Hematopoietic multipotent progenitor cell treated with erythropoietin and hydrocortisone succinate and interleukin-3 and kit ligand, for 4 days (in vitro differentiated cells): ENCODE data around the gene PLCZ1.
"Not testable (repeated sequence)": the region's sequence is repeated elsewhere in the genome, so short reads cannot be mapped to it uniquely, and the experiment has no call there.

Experiments
- DNase-seq: peaks from one replicate; pipeline ENCODE4 v3.0.0-alpha.2; 2015

Gene PLCZ1, protein sequence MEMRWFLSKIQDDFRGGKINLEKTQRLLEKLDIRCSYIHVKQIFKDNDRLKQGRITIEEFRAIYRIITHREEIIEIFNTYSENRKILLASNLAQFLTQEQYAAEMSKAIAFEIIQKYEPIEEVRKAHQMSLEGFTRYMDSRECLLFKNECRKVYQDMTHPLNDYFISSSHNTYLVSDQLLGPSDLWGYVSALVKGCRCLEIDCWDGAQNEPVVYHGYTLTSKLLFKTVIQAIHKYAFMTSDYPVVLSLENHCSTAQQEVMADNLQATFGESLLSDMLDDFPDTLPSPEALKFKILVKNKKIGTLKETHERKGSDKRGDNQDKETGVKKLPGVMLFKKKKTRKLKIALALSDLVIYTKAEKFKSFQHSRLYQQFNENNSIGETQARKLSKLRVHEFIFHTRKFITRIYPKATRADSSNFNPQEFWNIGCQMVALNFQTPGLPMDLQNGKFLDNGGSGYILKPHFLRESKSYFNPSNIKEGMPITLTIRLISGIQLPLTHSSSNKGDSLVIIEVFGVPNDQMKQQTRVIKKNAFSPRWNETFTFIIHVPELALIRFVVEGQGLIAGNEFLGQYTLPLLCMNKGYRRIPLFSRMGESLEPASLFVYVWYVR

DNA sequence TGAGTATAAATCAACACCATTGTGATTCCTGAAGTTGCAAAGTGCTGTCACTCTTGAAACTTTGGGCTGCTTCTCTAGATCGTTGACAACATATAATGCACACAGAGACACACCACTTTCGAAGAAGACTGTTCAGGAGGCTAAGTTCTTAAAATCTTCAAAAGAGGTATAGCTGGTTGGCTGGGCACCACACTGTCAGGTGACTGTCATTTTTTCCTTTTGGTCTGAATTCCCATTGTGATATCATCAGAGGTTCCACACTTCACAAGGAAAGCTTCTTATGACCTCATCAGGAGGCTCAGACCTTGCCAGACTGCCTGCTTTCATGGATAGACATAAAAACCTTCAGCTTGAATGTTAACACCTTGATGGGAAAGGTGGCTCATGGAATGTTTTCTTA is at the start of gene PLCZ1, which contains the start of gene CAPZA3:
TSS of gene PLCZ1 (minus strand) at position 194 of the 400 bp plus-strand sequence. CDS start 641 bp downstream, outside the sequence.
TSS of gene CAPZA3 (plus strand) at position 301 of the 400 bp plus-strand sequence. CDS start 150 bp downstream, outside the sequence.
- DNase-seq = no peak

DNA sequence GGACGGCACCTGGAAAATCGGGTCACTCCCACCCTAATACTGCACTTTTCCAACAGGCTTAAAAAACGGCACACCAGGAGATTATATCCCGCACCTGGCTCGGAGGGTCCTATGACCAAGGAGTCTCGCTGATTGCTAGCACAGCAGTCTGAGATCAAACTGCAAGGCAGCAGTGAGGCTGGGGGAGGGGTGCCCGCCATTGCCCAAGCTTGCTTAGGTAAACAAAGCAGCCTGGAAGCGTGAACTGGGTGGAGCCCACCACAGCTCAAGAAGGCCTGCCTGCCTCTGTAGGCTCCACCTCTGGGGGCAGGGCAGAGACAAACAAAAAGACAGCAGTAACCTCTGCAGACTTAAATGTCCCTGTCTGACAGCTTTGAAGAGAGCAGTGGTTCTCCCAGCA is 47.7 kb upstream of the PLCZ1 start:
- DNase-seq = not testable (repeated sequence)

- DNase-seq = peak; percentile 5
These were observed 45.0 kb upstream of the PLCZ1 start for GRCh38 chr12:18782827-18783226.

DNA sequence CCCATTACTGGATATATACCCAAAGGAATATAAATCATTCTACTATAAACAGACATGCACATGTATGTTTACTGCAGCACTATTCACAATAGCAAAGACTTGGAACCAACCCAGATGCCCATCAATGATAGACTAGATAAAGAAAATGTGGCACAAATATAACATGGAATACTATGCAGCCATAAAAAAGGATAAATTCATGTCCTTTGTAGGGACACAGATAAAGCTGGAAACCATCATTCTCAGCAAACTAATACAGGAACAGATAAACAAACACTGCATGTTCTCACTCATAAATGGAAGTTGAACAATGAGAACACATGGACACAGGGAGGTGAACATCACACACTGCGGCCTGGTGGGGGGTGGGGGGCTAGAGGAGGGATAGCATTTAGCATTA is 28.7 kb upstream of the PLCZ1 start:
- DNase-seq = not testable (repeated sequence)

- peak; percentile 79 for DNase-seq
These were observed 17.5 kb upstream of the PLCZ1 start for GRCh38 chr12:18755341-18755740.

DNA sequence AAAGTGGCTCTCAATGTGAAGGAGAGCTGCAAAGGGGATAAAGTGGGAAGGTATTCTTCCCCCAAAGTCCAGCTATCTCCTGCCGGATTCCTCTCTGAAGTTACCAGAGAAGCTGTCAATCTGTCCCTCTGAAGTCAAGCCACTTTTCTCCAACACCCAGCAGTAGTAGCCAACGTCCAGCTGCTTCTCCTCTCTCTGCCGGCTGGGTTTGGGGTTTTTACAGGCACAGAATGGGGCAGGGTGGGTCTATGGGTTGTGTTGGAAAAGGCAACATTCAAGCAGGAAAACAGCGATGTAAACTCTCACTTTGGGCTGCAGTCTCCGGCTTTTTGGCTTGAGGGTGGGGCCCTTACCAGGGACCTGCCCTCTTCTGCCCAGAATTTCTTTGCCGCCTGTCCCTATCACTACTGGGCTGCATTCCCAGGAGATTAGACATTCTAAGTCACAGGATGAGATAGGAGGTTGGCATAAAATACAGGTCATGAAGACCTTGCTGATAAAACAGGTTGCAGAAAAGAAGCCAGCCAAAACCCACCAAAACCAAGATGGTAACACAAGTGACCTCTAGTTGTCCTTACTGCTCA is 16.4 kb upstream of the PLCZ1 start:
- no peak for DNase-seq

DNA sequence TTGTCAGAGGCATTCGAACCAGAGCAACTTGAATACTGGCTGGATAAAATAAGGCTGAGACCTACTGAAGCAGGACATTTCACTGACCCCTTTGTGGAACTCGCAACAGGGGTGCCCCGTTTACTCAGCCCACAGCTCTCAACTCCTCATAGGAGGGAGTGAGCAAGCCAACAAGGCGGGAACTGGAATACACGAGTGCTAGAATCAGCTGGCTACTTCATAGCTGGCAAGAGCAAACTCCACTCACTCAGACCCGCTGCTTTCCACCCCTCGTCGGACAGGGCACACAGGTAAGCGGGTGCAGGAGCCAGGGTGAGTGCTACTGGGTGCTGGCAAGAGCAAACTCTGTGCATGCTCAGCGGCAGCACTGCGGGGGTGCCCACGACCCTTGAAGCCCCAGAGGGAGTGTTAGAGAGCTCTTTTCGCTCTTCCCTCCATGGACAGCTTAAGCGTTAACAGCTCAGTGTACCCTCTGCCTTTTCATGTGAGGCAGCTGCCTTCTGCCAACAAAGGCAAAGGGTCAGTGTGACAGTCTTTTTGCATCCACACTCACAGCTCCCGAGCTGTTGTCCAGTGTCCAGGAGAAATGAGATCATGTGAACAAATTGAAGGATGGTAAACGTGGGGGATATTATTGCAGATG is 15.8 kb upstream of the PLCZ1 start:
- DNase-seq = no peak

DNA sequence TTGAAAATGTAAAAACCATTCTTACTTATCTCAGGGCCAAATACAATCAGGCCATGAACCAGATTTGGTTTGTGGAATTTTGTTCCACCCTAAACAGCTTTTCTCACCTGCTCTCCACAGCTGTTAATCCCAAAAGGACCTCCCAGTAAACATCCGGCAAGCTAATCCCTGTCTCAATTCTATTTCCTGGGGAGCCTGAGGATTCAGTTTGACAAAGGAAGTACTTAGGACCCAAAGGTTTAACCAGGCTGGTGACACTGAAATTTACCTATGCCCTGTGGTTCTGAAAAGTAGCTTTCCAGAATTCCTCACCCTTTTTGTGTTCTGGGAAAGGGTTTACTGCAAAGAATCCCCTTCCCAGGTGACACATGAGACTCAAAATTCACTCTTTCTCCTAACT is 15.1 kb upstream of the PLCZ1 start:
- no peak for DNase-seq

GRCh38 chr12:18752280-18752920 is 14.6 kb upstream of the PLCZ1 start:
- DNase-seq = peak; percentile 38

- DNase-seq = no peak
These were observed 14.1 kb upstream of the PLCZ1 start for GRCh38 chr12:18751866-18752265.

- DNase-seq = peak; percentile 29
These were observed 12.3 kb upstream of the PLCZ1 start for GRCh38 chr12:18750085-18750484.

DNA sequence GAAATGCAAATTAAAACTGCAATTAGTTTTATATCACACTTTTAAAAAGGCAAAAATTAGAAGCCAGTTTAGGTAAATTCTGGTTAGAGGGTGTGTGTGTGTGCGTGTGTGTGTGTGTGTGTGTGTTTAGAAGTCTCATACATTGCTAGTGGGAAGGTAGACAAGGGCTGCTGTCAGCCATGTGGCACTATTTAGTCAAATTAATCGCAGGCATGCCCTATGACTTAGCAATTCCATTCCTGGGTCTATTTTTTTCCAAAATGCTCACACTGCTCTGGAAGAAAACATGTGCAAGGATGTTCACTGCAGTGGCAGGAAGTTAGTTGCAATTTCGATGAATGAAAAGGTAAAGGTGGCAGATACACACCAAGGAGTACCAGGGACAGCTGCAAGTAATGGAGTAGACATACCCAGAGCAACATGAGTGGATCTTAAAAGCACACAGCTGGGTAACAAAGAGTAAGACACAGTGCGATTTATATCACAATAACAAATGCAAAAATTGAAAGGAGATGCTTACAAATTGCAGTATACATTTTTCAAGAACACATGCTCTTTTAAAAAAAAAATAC is 11.7 kb upstream of the PLCZ1 start:
- no peak for DNase-seq

- DNase-seq = no peak
These were observed 10.1 kb upstream of the PLCZ1 start for GRCh38 chr12:18747895-18748294.

DNA sequence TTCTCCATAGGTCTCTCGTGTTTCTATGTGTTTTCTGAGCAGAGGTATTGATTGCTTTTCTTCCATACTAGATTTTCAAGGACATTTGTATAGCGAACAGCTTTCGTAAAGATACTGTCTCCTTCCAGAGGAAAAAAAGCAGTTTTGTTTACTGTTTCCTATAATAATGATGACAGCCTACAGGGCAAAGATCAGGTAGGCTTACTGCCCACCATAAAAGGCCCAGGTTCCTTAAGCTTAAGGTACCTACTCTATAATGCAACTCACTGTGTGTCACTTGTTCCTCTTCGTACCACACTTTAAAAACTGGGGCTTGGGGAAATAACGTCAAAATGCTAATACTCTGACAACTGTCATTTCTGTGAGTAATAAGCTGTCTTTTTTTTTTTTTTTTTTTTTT is 6.7 kb downstream of the PLCZ1 start:
- no peak for DNase-seq

DNA sequence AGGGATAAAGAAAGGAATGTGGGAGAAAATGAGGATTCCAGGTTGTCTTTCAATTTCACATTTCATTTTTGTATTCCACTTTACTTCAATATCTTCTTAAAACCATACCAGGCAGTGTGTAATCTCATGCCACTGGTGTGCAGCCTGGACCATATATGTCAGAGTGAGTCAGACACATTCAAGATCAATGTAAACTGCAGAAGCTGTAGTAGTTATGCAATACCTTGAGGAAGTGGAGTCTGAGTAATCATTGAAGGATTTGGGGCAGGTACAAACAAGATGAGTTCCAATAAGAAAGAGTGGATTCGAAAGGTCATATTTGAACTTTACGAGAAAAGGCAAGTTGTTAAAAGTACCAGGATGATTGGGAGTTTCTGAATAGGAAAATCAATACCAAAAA is 14.1 kb downstream of the PLCZ1 start:
- no peak for DNase-seq

DNA sequence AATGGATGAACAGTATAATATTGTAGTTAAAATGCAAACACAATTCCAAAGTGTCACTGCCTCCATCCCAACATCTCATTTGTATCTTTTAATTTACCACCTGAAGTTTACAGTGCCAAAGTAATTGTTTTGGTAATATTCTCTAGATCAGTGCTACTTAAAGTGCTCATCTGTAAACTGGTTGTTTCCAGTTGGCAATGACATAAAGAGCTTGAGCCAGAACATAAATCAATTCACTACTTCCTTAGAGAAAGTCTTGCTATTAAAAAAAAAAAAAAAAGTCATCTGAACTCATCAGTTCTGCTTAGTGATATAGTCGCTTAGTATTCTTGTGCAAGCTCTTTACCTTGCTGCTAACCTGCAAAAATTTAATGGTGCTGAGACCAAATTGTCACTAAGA is 16.4 kb downstream of the PLCZ1 start:
- DNase-seq = no peak

GRCh38 chr12:18720690-18721089 is 17.1 kb downstream of the PLCZ1 start:
- DNase-seq = no peak

GRCh38 chr12:18719922-18720510 is 17.8 kb downstream of the PLCZ1 start:
- no peak for DNase-seq

- no peak for DNase-seq
These were observed 19.4 kb downstream of the PLCZ1 start for GRCh38 chr12:18718462-18718861.

DNA sequence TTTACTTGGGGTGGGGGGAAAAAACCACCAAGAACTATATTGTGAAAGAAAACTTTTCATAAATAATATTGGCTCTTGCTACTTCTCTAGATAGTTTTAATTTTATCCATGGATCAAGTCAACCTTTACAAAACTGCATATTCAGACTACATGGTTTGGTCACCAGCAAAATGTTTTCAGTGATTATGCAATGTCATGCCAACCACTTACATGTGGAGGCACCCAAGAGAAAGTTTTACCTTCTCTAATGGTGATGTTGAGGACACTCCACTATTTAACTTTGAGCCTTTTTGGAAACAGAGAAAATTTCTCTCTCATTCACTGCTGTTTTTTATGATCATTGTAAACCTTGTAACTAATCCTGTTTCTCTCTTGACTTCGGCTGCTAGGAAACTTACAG is 21.6 kb downstream of the PLCZ1 start:
- DNase-seq = peak; percentile 25

DNA sequence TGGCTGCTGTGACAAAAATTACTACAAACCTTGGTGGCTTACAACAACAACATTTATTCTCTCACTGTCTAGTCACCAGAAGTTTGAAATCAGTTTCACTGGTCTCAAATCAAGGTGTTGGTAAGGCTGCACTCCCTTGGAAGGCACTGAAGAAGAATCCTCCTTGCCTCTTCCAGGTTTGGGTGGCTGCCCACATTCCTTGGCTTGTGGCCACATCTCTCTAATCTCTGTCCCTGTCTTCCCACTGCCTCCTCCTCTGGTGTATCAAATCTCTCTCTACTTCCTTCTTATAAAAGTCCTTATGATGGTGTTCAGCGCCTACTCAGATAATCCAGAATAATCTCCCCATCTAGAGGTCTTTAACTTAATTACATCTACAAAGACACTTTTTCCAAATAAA is 31.0 kb downstream of the PLCZ1 start:
- DNase-seq = peak; percentile 7

- DNase-seq = no peak
These were observed 33.9 kb downstream of the PLCZ1 start for GRCh38 chr12:18703911-18704310.
